GM12873 (cell line): Measurements from ENCODE around the gene SLN.

Source experiments
- CTCF ChIP-seq: IDR thresholded peaks from 2 replicates; pipeline ENCODE4 v1.5.1; 2012; ENCODE audit warnings: low read depth, mild to moderate bottlenecking, moderate library complexity, low read length, control low read depth; ENCODE audit not compliant: insufficient read depth; ENCODE audit errors: missing control alignments

The SLN gene

GRCh38 chr11:107682171-107682570, 29.7 kb downstream of the SLN start:
- TF ChIP-seq CTCF: no peak

- no peak for TF ChIP-seq CTCF
These were observed 32.4 kb downstream of the SLN start for GRCh38 chr11:107679255-107680024.

- TF ChIP-seq CTCF: no peak
These were observed 33.3 kb downstream of the SLN start for GRCh38 chr11:107678632-107678971.

- TF ChIP-seq CTCF: no peak
These were observed 33.8 kb downstream of the SLN start for GRCh38 chr11:107677924-107678631.

- no peak for TF ChIP-seq CTCF
These were observed 35.4 kb downstream of the SLN start for GRCh38 chr11:107676336-107677057.

- no peak for TF ChIP-seq CTCF
These were observed 36.0 kb downstream of the SLN start for GRCh38 chr11:107675902-107676301.
